Measurements from ENCODE around the gene ASTN1.

Gene ASTN1

GRCh38 chr1:177023726-177024125 lies 140.8 kb downstream of the ASTN1 start:
- no peak overlapping the region for H3K4me3 ChIP-seq (ENCODE audit: low read length)
- DNase-seq (ENCODE audit: low read depth), result no peak
- TF ChIP-seq CTCF (conservative IDR thresholded peaks at IDR 0.05; ENCODE audit: low read depth, low read length), result no peak

GRCh38 chr1:177023249-177023648 lies 141.3 kb downstream of the ASTN1 start:
- TF ChIP-seq CTCF (conservative IDR thresholded peaks at IDR 0.05; ENCODE audit: low read depth, low read length), result no peak
- no peak overlapping the region for H3K4me3 ChIP-seq (ENCODE audit: low read length)
- no peak for DNase-seq (ENCODE audit: low read depth)

- TF ChIP-seq CTCF (conservative IDR thresholded peaks at IDR 0.05; ENCODE audit: low read depth, low read length), result no peak
- DNase-seq (ENCODE audit: low read depth), result no peak
- H3K4me3 ChIP-seq (ENCODE audit: low read length), result no peak overlapping the region
Observed at GRCh38 chr1:177021687-177022086, 142.8 kb downstream of the ASTN1 start.

- no peak overlapping the region for H3K4me3 ChIP-seq (ENCODE audit: low read length)
- TF ChIP-seq CTCF (conservative IDR thresholded peaks at IDR 0.05; ENCODE audit: low read depth, low read length), result no peak
- no peak for DNase-seq (ENCODE audit: low read depth)
Observed at GRCh38 chr1:177020851-177021589, 143.5 kb downstream of the ASTN1 start.

GRCh38 chr1:177017287-177017852 lies 147.1 kb downstream of the ASTN1 start:
- TF ChIP-seq CTCF (conservative IDR thresholded peaks at IDR 0.05; ENCODE audit: low read depth, low read length), result no peak
- no peak overlapping the region for H3K4me3 ChIP-seq (ENCODE audit: low read length)
- DNase-seq (ENCODE audit: low read depth), result no peak

GRCh38 chr1:177014325-177014724 lies 150.2 kb downstream of the ASTN1 start:
- no peak overlapping the region for H3K4me3 ChIP-seq (ENCODE audit: low read length)
- no peak for TF ChIP-seq CTCF (conservative IDR thresholded peaks at IDR 0.05; ENCODE audit: low read depth, low read length)
- no peak for DNase-seq (ENCODE audit: low read depth)

- no peak overlapping the region for H3K4me3 ChIP-seq (ENCODE audit: low read length)
- TF ChIP-seq CTCF (conservative IDR thresholded peaks at IDR 0.05; ENCODE audit: low read depth, low read length), result no peak
- DNase-seq (ENCODE audit: low read depth), result no peak
Observed at GRCh38 chr1:177012342-177012925, 152.1 kb downstream of the ASTN1 start.
